ENCODE measurements around the gene SLC9A9.

SLC9A9 gene

GRCh38 chr3:143840636-143841035 is 7.6 kb downstream of the SLC9A9 start:
- DNase-seq = no peak

GRCh38 chr3:143839980-143840379 is 8.3 kb downstream of the SLC9A9 start:
- no peak for DNase-seq

- no peak for DNase-seq
These were observed 11.2 kb downstream of the SLC9A9 start for GRCh38 chr3:143837076-143837475.

- DNase-seq = no peak
These were observed 13.0 kb downstream of the SLC9A9 start for GRCh38 chr3:143835312-143835711.

GRCh38 chr3:143832433-143832832 is 15.8 kb downstream of the SLC9A9 start:
- no peak for DNase-seq

- DNase-seq = no peak
These were observed 16.3 kb downstream of the SLC9A9 start for GRCh38 chr3:143831994-143832393.

- DNase-seq = no peak
These were observed 17.1 kb downstream of the SLC9A9 start for GRCh38 chr3:143831208-143831607.

- DNase-seq = no peak
These were observed 17.5 kb downstream of the SLC9A9 start for GRCh38 chr3:143830786-143831185.

- no peak for DNase-seq
These were observed 18.2 kb downstream of the SLC9A9 start for GRCh38 chr3:143830063-143830462.

GRCh38 chr3:143827425-143827824 is 20.8 kb downstream of the SLC9A9 start:
- DNase-seq = no peak

GRCh38 chr3:143826296-143826695 is 22.0 kb downstream of the SLC9A9 start:
- no peak for DNase-seq

GRCh38 chr3:143825513-143825912 is 22.8 kb downstream of the SLC9A9 start:
- peak; percentile 21 for DNase-seq

GRCh38 chr3:143824735-143825385 is 23.4 kb downstream of the SLC9A9 start:
- DNase-seq = no peak

GRCh38 chr3:143822798-143823197 is 25.5 kb downstream of the SLC9A9 start:
- no peak for DNase-seq

GRCh38 chr3:143822374-143822773 is 25.9 kb downstream of the SLC9A9 start:
- no peak for DNase-seq

GRCh38 chr3:143821862-143822261 is 26.4 kb downstream of the SLC9A9 start:
- no peak for DNase-seq

- DNase-seq = no peak
These were observed 27.6 kb downstream of the SLC9A9 start for GRCh38 chr3:143820466-143821221.

GRCh38 chr3:143819890-143820289 is 28.4 kb downstream of the SLC9A9 start:
- DNase-seq = no peak

GRCh38 chr3:143814443-143814889 is 33.8 kb downstream of the SLC9A9 start:
- DNase-seq = no peak

GRCh38 chr3:143812481-143812880 is 35.8 kb downstream of the SLC9A9 start:
- DNase-seq = no peak

GRCh38 chr3:143811602-143812001 is 36.7 kb downstream of the SLC9A9 start:
- DNase-seq = no peak

GRCh38 chr3:143810953-143811265 is 37.4 kb downstream of the SLC9A9 start:
- DNase-seq = no peak

GRCh38 chr3:143810166-143810952 is 37.9 kb downstream of the SLC9A9 start:
- DNase-seq = no peak

GRCh38 chr3:143809121-143809621 is 39.1 kb downstream of the SLC9A9 start:
- no peak for DNase-seq

Measured in CD4-positive, alpha-beta T cell treated with Interleukin-6 for 4 hours (primary cell).